IPS-18c (cell line): ENCODE results near the gene RGS4.
"Not testable (repeated sequence)": the region's sequence is repeated elsewhere in the genome, so short reads cannot be mapped to it uniquely, and the experiment has no call there.

Experiments used
- H3K4me3 ChIP-seq: 2 replicates; pipeline ENCODE4 v1.7.0; 2013; ENCODE audit warnings: low read depth, mild to moderate bottlenecking, low read length, moderate library complexity; ENCODE audit not compliant: insufficient read depth
- H3K9me3 ChIP-seq: one replicate; pipeline ENCODE4 v1.6.1; 2013; ENCODE audit warnings: mild to moderate bottlenecking, low read length, moderate library complexity; ENCODE audit not compliant: control insufficient read depth, insufficient read depth

RGS4 gene

DNA sequence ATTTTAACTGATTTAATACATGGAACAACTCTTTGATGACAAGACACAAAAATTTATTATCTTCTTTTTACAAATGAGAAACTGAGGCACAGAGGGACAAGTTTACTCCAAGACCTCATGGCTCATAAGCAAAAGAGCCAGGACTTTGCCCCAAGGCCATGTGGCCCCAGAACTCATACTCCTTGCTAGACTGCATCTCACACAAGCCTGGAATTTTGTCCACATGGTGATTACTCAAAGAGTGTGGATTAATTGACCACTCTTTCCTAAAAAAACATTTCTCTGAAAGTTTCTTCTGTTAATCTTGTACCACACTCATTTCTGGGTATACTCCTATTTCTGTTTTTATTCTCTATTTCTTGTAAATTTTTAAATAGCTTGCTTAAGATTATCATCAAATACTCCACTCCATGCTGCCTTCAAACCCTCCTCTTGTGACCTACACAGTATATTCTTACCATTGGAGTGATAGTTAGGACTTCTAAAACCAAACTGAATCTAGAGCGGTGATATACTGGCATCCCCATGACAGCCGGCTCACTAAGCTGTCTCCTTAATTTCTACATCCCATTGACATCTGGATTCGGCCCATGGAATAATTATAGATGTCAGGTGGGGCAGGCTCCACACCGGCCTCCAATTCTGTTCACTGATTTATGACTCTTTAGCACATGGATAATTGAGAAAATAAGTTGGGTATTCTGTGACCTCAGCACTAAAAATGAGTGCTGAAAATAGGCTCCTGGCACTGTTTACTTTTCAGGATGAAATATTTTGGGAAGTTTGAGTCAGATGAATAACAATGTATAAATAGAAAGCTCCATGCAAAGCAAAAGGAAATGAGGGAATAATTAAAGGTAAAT lies 16.1 kb downstream of the RGS4 start:
- no peaks in the 10 kb centered on the region for H3K9me3 ChIP-seq
- no peak overlapping the region for H3K4me3 ChIP-seq

GRCh38 chr1:163085904-163086268 lies 16.7 kb downstream of the RGS4 start:
- Histone ChIP-seq H3K9me3 (no peaks in the 10 kb centered on the region), H3K4me3 (no peak overlapping the region)

DNA sequence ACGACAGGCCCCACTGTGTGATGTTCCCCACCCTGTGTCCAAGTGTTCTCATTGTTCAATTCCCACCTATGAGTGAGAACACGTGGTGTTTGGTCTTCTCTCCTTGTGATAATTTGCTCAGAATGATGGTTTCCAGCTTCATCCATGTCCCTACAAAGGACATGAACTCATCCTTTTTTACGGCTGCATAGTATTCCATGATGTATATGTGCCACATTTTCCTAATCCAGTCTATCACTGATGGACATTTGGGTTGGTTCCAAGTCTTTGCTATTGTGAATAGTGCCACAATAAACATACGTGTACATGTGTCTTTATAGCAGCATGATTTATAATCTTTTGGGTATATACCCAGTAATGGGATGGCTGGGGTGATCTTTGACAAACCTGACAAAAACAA lies 20.0 kb downstream of the RGS4 start:
- not testable (repeated sequence) for H3K9me3 ChIP-seq

GRCh38 chr1:163090321-163090945 lies 21.3 kb downstream of the RGS4 start:
- no peaks in the 10 kb centered on the region for H3K9me3 ChIP-seq
- H3K4me3 ChIP-seq, result no peak overlapping the region

More for the DNA sequence above, 20.0 kb downstream of the RGS4 start:
- H3K4me3 ChIP-seq, result not testable (repeated sequence)

- Histone ChIP-seq H3K4me3 (no peak overlapping the region), H3K9me3 (no peaks in the 10 kb centered on the region)
Measured at GRCh38 chr1:163093169-163093568, 24.0 kb downstream of the RGS4 start.

GRCh38 chr1:163093579-163093978 lies 24.4 kb downstream of the RGS4 start:
- Histone ChIP-seq H3K9me3 (no peaks in the 10 kb centered on the region), H3K4me3 (no peak overlapping the region)

- Histone ChIP-seq H3K4me3 (no peak overlapping the region), H3K9me3 (no peaks in the 10 kb centered on the region)
Measured at GRCh38 chr1:163094182-163094581, 25.0 kb downstream of the RGS4 start.

DNA sequence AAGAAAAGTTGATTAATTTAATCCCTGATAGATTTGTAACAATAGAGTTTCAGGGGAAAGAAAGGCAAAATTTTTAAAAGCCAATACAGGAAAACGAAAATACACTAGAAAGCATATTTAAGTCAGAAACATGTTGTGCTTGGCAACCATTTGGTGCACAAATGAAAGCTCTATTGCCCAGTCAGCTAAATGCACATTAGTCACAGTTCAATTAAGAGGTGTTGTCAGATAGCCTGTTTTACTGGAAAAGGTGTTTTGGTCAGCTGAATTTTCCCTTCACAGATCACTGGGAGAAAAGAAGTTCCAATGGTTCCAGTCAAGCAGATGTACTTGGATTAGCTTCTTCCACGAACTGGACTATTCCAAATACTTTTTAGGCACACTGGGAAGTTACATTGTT lies 25.4 kb downstream of the RGS4 start:
- no peaks in the 10 kb centered on the region for H3K9me3 ChIP-seq
- no peak overlapping the region for H3K4me3 ChIP-seq

GRCh38 chr1:163095213-163095612 lies 26.1 kb downstream of the RGS4 start:
- no peak overlapping the region for H3K4me3 ChIP-seq
- no peaks in the 10 kb centered on the region for H3K9me3 ChIP-seq

DNA sequence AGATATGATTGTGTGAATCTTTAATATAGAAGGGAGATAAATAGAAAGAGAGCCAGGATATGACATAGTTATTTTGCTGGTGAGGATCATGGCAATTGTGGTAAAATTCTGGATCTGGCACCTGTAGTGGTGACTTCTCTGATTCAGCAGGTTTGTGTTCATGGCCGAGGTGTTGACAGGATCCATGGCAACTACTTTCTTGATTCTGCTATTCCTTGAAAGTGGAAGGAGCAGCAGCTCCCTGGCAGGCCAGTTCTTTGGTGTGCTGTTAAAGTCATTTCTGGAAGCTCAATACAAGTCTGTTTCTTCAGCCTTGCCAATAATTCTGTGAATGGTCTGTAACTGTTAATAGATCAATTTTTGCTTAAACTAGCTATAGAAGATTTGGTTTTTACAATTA lies 33.4 kb downstream of the RGS4 start:
- Histone ChIP-seq H3K9me3 (no peaks in the 10 kb centered on the region), H3K4me3 (no peak overlapping the region)

- H3K9me3 ChIP-seq, result peaks cover 2% of the 10 kb centered on the region
- no peak overlapping the region for H3K4me3 ChIP-seq
Measured at GRCh38 chr1:163104385-163105099, 35.4 kb downstream of the RGS4 start.

GRCh38 chr1:163106364-163106987 lies 37.3 kb downstream of the RGS4 start:
- no peak overlapping the region for H3K4me3 ChIP-seq
- H3K9me3 ChIP-seq, result peaks cover 2% of the 10 kb centered on the region

GRCh38 chr1:163107655-163108054 lies 38.5 kb downstream of the RGS4 start:
- H3K9me3 ChIP-seq, result peaks cover 2% of the 10 kb centered on the region
- no peak overlapping the region for H3K4me3 ChIP-seq

DNA sequence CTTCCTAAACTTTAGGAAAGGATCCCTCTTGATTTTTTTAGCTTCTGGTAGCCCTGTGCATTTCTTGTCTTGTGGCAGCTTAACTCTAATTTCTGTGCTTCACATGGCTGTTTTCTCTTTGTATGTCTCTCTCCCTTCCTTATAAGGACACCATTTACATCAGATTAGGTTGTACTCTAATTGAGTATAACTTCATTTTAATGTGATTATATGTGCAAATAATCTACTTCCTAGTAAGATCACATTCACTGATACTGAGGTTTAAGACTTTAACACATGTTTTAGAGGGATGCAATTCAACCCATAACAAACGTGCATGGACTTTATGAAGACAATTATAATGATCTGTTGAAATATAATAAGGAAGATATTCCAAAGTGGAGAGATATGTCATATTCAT lies 46.7 kb downstream of the RGS4 start:
- Histone ChIP-seq H3K4me3 (no peak overlapping the region), H3K9me3 (no peaks in the 10 kb centered on the region)

GRCh38 chr1:163119707-163120106 lies 50.5 kb downstream of the RGS4 start:
- Histone ChIP-seq H3K4me3 (no peak overlapping the region), H3K9me3 (no peaks in the 10 kb centered on the region)

GRCh38 chr1:163120372-163120771 lies 51.2 kb downstream of the RGS4 start:
- Histone ChIP-seq H3K9me3 (no peaks in the 10 kb centered on the region), H3K4me3 (no peak overlapping the region)

- Histone ChIP-seq H3K9me3 (no peaks in the 10 kb centered on the region), H3K4me3 (no peak overlapping the region)
Measured at GRCh38 chr1:163124812-163125211, 55.7 kb downstream of the RGS4 start.
